ENCODE measurements around the gene SRRM3.

DNA sequence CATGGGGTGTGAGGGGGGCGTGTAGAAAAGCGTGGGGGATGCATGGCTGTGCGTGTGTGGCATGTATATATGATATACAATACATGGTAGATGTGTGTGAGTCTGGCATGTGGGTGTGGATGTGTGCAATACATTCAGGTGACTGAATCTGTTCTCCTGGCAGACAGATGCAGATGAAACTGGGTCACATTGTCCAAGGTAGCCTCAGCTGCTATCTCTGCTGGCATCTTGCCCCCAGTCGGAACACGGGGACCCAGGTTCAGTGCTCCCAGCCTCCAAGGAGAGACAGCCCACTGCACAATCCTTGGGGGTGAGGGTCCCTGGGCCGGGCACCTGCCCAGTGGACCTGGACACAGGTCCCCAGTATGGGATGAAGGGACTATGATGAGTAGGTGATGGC, 12.4 kb upstream of the SRRM3 start:
- TF ChIP-seq, protein P1, sequence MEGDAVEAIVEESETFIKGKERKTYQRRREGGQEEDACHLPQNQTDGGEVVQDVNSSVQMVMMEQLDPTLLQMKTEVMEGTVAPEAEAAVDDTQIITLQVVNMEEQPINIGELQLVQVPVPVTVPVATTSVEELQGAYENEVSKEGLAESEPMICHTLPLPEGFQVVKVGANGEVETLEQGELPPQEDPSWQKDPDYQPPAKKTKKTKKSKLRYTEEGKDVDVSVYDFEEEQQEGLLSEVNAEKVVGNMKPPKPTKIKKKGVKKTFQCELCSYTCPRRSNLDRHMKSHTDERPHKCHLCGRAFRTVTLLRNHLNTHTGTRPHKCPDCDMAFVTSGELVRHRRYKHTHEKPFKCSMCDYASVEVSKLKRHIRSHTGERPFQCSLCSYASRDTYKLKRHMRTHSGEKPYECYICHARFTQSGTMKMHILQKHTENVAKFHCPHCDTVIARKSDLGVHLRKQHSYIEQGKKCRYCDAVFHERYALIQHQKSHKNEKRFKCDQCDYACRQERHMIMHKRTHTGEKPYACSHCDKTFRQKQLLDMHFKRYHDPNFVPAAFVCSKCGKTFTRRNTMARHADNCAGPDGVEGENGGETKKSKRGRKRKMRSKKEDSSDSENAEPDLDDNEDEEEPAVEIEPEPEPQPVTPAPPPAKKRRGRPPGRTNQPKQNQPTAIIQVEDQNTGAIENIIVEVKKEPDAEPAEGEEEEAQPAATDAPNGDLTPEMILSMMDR (IDR thresholded peaks at IDR 0.05): no peak
- TF ChIP-seq POLR2A (IDR thresholded peaks at IDR 0.05): no peak

All from tibial nerve (tissue), 3 donors.